Fibroblast of lung (primary cell): ENCODE data around the gene AFTPH.

Experiments used
- EZH2 ChIP-seq: IDR thresholded peaks from 2 replicates; pipeline ENCODE4 v1.5.1; 2012; ENCODE audit warnings: low read length, control low read depth, mild to moderate bottlenecking; ENCODE audit errors: missing control alignments
- TF ChIP-seq, protein P1 (sequence below), 2 donors: IDR thresholded peaks in 1 of 2; conservative IDR thresholded peaks in 1 of 2; 1 replicate in 1 of 2; 2 replicates in 1 of 2; pipeline ENCODE4 v1.5.1; 2011 to 2012; ENCODE audit warnings: low read length in 2 of 2, control low read depth in 1 of 2, inconsistent platforms in 1 of 2, low read depth in 1 of 2, mild to moderate bottlenecking in 1 of 2

- TF ChIP-seq, protein P1, sequence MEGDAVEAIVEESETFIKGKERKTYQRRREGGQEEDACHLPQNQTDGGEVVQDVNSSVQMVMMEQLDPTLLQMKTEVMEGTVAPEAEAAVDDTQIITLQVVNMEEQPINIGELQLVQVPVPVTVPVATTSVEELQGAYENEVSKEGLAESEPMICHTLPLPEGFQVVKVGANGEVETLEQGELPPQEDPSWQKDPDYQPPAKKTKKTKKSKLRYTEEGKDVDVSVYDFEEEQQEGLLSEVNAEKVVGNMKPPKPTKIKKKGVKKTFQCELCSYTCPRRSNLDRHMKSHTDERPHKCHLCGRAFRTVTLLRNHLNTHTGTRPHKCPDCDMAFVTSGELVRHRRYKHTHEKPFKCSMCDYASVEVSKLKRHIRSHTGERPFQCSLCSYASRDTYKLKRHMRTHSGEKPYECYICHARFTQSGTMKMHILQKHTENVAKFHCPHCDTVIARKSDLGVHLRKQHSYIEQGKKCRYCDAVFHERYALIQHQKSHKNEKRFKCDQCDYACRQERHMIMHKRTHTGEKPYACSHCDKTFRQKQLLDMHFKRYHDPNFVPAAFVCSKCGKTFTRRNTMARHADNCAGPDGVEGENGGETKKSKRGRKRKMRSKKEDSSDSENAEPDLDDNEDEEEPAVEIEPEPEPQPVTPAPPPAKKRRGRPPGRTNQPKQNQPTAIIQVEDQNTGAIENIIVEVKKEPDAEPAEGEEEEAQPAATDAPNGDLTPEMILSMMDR (conservative IDR thresholded peaks at IDR 0.05 in 1 of 2, IDR thresholded peaks at IDR 0.05 in 1 of 2; ENCODE audit: low read depth in 1 of 2, low read length in 2 of 2), result no peak
- no peak for TF ChIP-seq EZH2
Measured at GRCh38 chr2:64637931-64638330, 113.8 kb downstream of the AFTPH start.
